IMR-90 (cell line): Measurements from ENCODE around the gene SLC22A14. TPM values are rescaled to one million over a fixed set of nuclear protein-coding genes. Genes with fewer than 3 reads are reported as not detected.

ENCODE experiments used
- ATAC-seq: fragments of 200-7000 bp; cut with Tn5 transposase; 2 replicates; pipeline ENCODE4 v1.9.1; 2020; ENCODE audit warnings: low read depth, mild to moderate bottlenecking, moderate library complexity
- BruUV-seq: library from RNA; stranded (reverse); fragments of 400-500 nt; replicated peaks from 2 replicates; lab custom pipeline; 2021; lab: Mats Ljungman, UMichigan
- CTCF ChIA-PET: fragments of 300-600 bp; formaldehyde crosslinking; extraction: SDS; loops from one replicate; lab custom pipeline; 2021; ENCODE audit warnings: antibody characterized with exemption; lab: Yijun Ruan, JAX
- POLR2A ChIA-PET: fragments of 300-600 bp; sonication (Branson Sonifier 250); formaldehyde crosslinking; loops from one replicate; lab custom pipeline; 2022; ENCODE audit warnings: antibody characterized with exemption; ENCODE audit not compliant: unreplicated experiment; lab: Charles Lee
- DNase-seq: peaks from one replicate; pipeline ENCODE4 v3.0.0; 2013
- H2AFZ ChIP-seq: replicated peaks from 2 replicates; pipeline ENCODE3; 2013; ENCODE audit warnings: low read length, mild to moderate bottlenecking; ENCODE audit not compliant: poor library complexity
- H2AK5ac ChIP-seq: 2 replicates; pipeline ENCODE4 v1.6.1; 2013; ENCODE audit warnings: low read depth, low read length, inconsistent platforms
- H2AK9ac ChIP-seq: replicated peaks from 2 replicates; pipeline ENCODE3; 2013; ENCODE audit warnings: mild to moderate bottlenecking, low read depth, low read length, moderate library complexity; ENCODE audit not compliant: poor library complexity
- H2BK120ac ChIP-seq: 2 replicates; pipeline ENCODE4 v1.6.1; 2013; ENCODE audit warnings: low read depth, low read length, inconsistent platforms
- H2BK15ac ChIP-seq: 3 replicates; pipeline ENCODE4 v1.6.1; 2013; ENCODE audit warnings: low read depth, low read length, inconsistent platforms
- H2BK20ac ChIP-seq: 2 replicates; pipeline ENCODE4 v1.6.1; 2013; ENCODE audit warnings: low read depth, mild to moderate bottlenecking, inconsistent platforms, low read length, moderate library complexity
- H2BK5ac ChIP-seq: 2 replicates; pipeline ENCODE4 v1.6.1; 2013; ENCODE audit warnings: mild to moderate bottlenecking, low read depth, low read length, inconsistent platforms; ENCODE audit not compliant: poor library complexity, severe bottlenecking
- H3K14ac ChIP-seq: replicated peaks from 2 replicates; pipeline ENCODE4 v1.6.1; 2013; ENCODE audit warnings: low read depth, low read length, inconsistent platforms
- H3K18ac ChIP-seq: 2 replicates; pipeline ENCODE4 v1.6.1; 2013; ENCODE audit warnings: low read depth, low read length, control low read depth
- H3K23ac ChIP-seq: 2 replicates; pipeline ENCODE4 v1.6.1; 2013; ENCODE audit warnings: low read depth, low read length, inconsistent platforms
- H3K27ac ChIP-seq: 2 replicates; pipeline ENCODE4 v1.5.1; 2013; ENCODE audit warnings: mild to moderate bottlenecking, control low read depth, low read length; ENCODE audit not compliant: insufficient read depth
- H3K27me3 ChIP-seq: 2 replicates; pipeline ENCODE4 v1.6.1; 2013; ENCODE audit warnings: low read length; ENCODE audit not compliant: control insufficient read depth, insufficient read depth
- H3K36me3 ChIP-seq: 2 replicates; pipeline ENCODE4 v1.6.1; 2013; ENCODE audit warnings: low read length, mixed read lengths; ENCODE audit not compliant: control insufficient read depth, insufficient read depth
- H3K4ac ChIP-seq: 2 replicates; pipeline ENCODE4 v1.6.1; 2013; ENCODE audit warnings: low read depth, low read length, inconsistent platforms
- H3K4me1 ChIP-seq: 2 replicates; pipeline ENCODE4 v1.6.1; 2013; ENCODE audit warnings: low read length, mixed read lengths; ENCODE audit not compliant: control insufficient read depth, insufficient read depth
- H3K4me2 ChIP-seq: 2 replicates; pipeline ENCODE4 v1.6.1; 2013; ENCODE audit warnings: low read depth, mild to moderate bottlenecking, control low read depth, low read length, moderate library complexity
- H3K4me3 ChIP-seq: 2 replicates; pipeline ENCODE4 v1.5.1; 2013; ENCODE audit warnings: low read depth, mild to moderate bottlenecking, control low read depth, low read length, moderate library complexity; ENCODE audit not compliant: insufficient read depth
- H3K56ac ChIP-seq: 2 replicates; pipeline ENCODE4 v1.6.1; 2013; ENCODE audit warnings: low read length, inconsistent platforms; ENCODE audit not compliant: insufficient read depth; ENCODE audit errors: extremely low read depth
- H3K79me1 ChIP-seq, 2 experiments: 2 replicates each; pipeline ENCODE4 v1.6.1; 2013; ENCODE audit warnings: low read length in 2 of 2, inconsistent platforms in 1 of 2, low read depth in 1 of 2
- H3K9ac ChIP-seq: 2 replicates; pipeline ENCODE4 v1.6.1; 2013; ENCODE audit warnings: low read depth, low read length, control low read depth
- H3K9me1 ChIP-seq: 2 replicates; pipeline ENCODE4 v1.6.1; 2013; ENCODE audit warnings: low read length, inconsistent platforms; ENCODE audit not compliant: insufficient read depth
- H3K9me3 ChIP-seq: 2 replicates; pipeline ENCODE4 v1.6.1; 2013; ENCODE audit warnings: low read length; ENCODE audit not compliant: control insufficient read depth, insufficient read depth
- H4K20me1 ChIP-seq: 2 replicates; pipeline ENCODE4 v1.6.1; 2013; ENCODE audit warnings: low read length, inconsistent platforms; ENCODE audit not compliant: insufficient read depth
- H4K5ac ChIP-seq: 2 replicates; pipeline ENCODE4 v1.6.1; 2013; ENCODE audit warnings: mild to moderate bottlenecking, low read depth, low read length, control low read depth
- H4K8ac ChIP-seq, 2 experiments: 2 replicates each; pipeline ENCODE4 v1.6.1; 2013; ENCODE audit warnings: low read depth in 2 of 2, low read length in 2 of 2, control low read depth in 1 of 2, inconsistent platforms in 1 of 2
- H4K91ac ChIP-seq: 2 replicates; pipeline ENCODE4 v1.6.1; 2013; ENCODE audit warnings: low read depth, low read length, inconsistent platforms; ENCODE audit not compliant: insufficient read depth
- CEBPB ChIP-seq: IDR thresholded peaks from 2 replicates; pipeline ENCODE4 v1.6.1; 2012; ENCODE audit warnings: low read depth, low read length, improper control_type of control experiment
- CHD1 ChIP-seq: IDR thresholded peaks from 2 replicates; pipeline ENCODE4 v1.6.1; 2012; ENCODE audit warnings: low read depth, low read length, improper control_type of control experiment
- CTCF ChIP-seq: conservative IDR thresholded peaks from 2 replicates; pipeline ENCODE4 v1.5.1; 2012; ENCODE audit warnings: mild to moderate bottlenecking, low read depth, low read length, improper control_type of control experiment
- ELK1 ChIP-seq: fragments of 150-350 bp; IDR thresholded peaks from 2 replicates; pipeline ENCODE4 v1.6.1; 2016; ENCODE audit warnings: low read depth, mild to moderate bottlenecking, low read length, moderate library complexity, borderline replicate concordance
- FOS ChIP-seq: fragments of 150-350 bp; IDR thresholded peaks from 2 replicates; pipeline ENCODE4 v1.6.1; 2016; ENCODE audit warnings: low read depth, low read length
- MAFK ChIP-seq: IDR thresholded peaks from 2 replicates; pipeline ENCODE4 v1.6.1; 2012; ENCODE audit warnings: low read depth, low read length, improper control_type of control experiment
- MAZ ChIP-seq: IDR thresholded peaks from 2 replicates; pipeline ENCODE4 v1.6.1; 2012; ENCODE audit warnings: low read depth, mild to moderate bottlenecking, low read length, improper control_type of control experiment, moderate library complexity, borderline replicate concordance
- MXI1 ChIP-seq: IDR thresholded peaks from 2 replicates; pipeline ENCODE4 v1.6.1; 2012; ENCODE audit warnings: low read depth, mild to moderate bottlenecking, low read length, moderate library complexity, borderline replicate concordance
- RAD21 ChIP-seq: IDR thresholded peaks from 2 replicates; pipeline ENCODE4 v1.6.1; 2012; ENCODE audit warnings: low read length, improper control_type of control experiment
- RCOR1 ChIP-seq: IDR thresholded peaks from 2 replicates; pipeline ENCODE4 v1.6.1; 2012; ENCODE audit warnings: mild to moderate bottlenecking, low read length, improper control_type of control experiment; ENCODE audit not compliant: insufficient replicate concordance
- SMC3 ChIP-seq: fragments of 150-350 bp; IDR thresholded peaks from 2 replicates; pipeline ENCODE4 v1.6.1; 2016; ENCODE audit warnings: low read depth, mild to moderate bottlenecking, antibody characterized with exemption, low read length, moderate library complexity
- USF2 ChIP-seq: fragments of 150-350 bp; IDR thresholded peaks from 2 replicates; pipeline ENCODE4 v1.6.1; 2017; ENCODE audit warnings: mild to moderate bottlenecking, antibody characterized with exemption, low read length, low read depth
- WGBS, 2 experiments: methylation state at CpG; one replicate each; pipeline versions ENCODE4 v1.1.5 to v1.1.7; 2013; ENCODE audit warnings: missing lambda C conversion rate in 2 of 2; ENCODE audit not compliant: insufficient read length in 1 of 2; ENCODE audit errors: extremely low coverage in 2 of 2; 5-methylcytosine and 5-hydroxymethylcytosine counted together
- dilution Hi-C: fragments of 300-500 bp; cut with HindIII; formaldehyde crosslinking; loops from one replicate; pipeline ENCODE4 v1.14.3; 2018; ENCODE audit warnings: low sequenced_read_pairs; ENCODE audit not compliant: unreplicated experiment
- in situ Hi-C: fragments of 300-500 bp; cut with MboI; formaldehyde crosslinking; loops from 3 replicates; pipeline ENCODE4 v1.14.3; 2019; ENCODE audit warnings: low sequenced_read_pairs, inconsistent platforms, mixed read lengths
- intact Hi-C: fragments of 100-400 bp; cut with micrococcal nuclease; formaldehyde crosslinking; loops from 2 replicates; pipeline ENCODE4 v1.10.0; 2022
- polyA plus RNA-seq, 3 experiments: library from polyadenylated mRNA; depleted of rRNA; stranded (reverse); fragments of >200 nt; gene quantifications; 2 replicates each; pipeline ENCODE4 v1.2.3, GENCODE V29; 2012; ENCODE audit warnings: low replicate concordance in 1 of 3
- total RNA-seq: library from RNA; depleted of rRNA; stranded (reverse); fragments of >200 nt; gene quantifications from 2 replicates; pipeline ENCODE4 v1.2.3, GENCODE V29; 2012

SLC22A14 gene
- total and polyA plus RNA-seq, 2 of the 4 experiments (the other 2 are of a cell fraction), result under 0.01 to 0.07 TPM

- peaks cover 0 to 5% of the 10 kb centered on the region in 2 experiments; a peak in 1 of 4 replicates for H3K79me1 ChIP-seq
- no peak overlapping the region for H2AK9ac ChIP-seq
- H4K8ac ChIP-seq, result no peak overlapping the region
- no peak overlapping the region for H4K5ac ChIP-seq
- TF ChIP-seq CTCF (no peak), MXI1 (no peak), CEBPB (no peak), MAFK (no peak), CHD1 (no peak), USF2 (no peak), SMC3 (no peak), FOS (no peak), MAZ (no peak), RAD21 (no peak), ELK1 (no peak), RCOR1 (no peak)
- H4K91ac ChIP-seq, result no peak overlapping the region
- intact Hi-C loops (no loop called here), dilution Hi-C loops (no loop called here), in situ Hi-C loops (no loop called here)
- no peak overlapping the region for H3K4ac ChIP-seq
- H3K9me3 ChIP-seq, result no peaks in the 10 kb centered on the region
- H3K56ac ChIP-seq, result no peak overlapping the region
- no peak overlapping the region for H3K9ac ChIP-seq
- CTCF ChIA-PET, result no interaction called here
- DNase-seq, result no peak
- H3K18ac ChIP-seq, result no peak overlapping the region
- H3K4me2 ChIP-seq, result no peak overlapping the region
- WGBS, 2 experiments, result no CpG with 5 or more reads among the region's 1 CpG
- no peaks in the 10 kb centered on the region for H3K27me3 ChIP-seq
- H2BK5ac ChIP-seq, result no peak overlapping the region
- H3K9me1 ChIP-seq, result peaks cover 16% of the 10 kb centered on the region
- no peak overlapping the region for H2BK15ac ChIP-seq
- no peaks in the 10 kb centered on the region; the same call in 1 of the 2 replicates for H3K4me1 ChIP-seq
- no peak overlapping the region for H2BK120ac ChIP-seq
- H2AFZ ChIP-seq, result no peak overlapping the region
- H3K36me3 ChIP-seq, result peaks cover 1% of the 10 kb centered on the region; the same call in 1 of the 2 replicates
- no peaks in the 10 kb centered on the region for H4K20me1 ChIP-seq
- ATAC-seq, result no peak
- no peak overlapping the region for H2BK20ac ChIP-seq
- H2AK5ac ChIP-seq, result no peak overlapping the region
- no TSS peak for BruUV-seq
- H3K27ac ChIP-seq, result no peak overlapping the region
- POLR2A ChIA-PET, result no interaction called here
- H3K14ac ChIP-seq, result no peak overlapping the region
- H3K23ac ChIP-seq, result no peak overlapping the region
- H3K4me3 ChIP-seq, result no peak overlapping the region
Observed at GRCh38 chr3:38266810-38267209, 15.3 kb upstream of the SLC22A14 start.
